Measurements from ENCODE around the gene TNIK. TPM values are rescaled to one million over a fixed set of nuclear protein-coding genes. Genes with fewer than 3 reads are reported as not detected.
A peak's percentile ranks its signal among the peaks of the same experiment; 100 is the strongest.

Gene TNIK
- 19.4 and 26.8 TPM in 2 replicates for polyA plus RNA-seq (2012; rRNA removed)
- polyA plus RNA-seq (2012; cell fraction: cytosol; rRNA removed) = 19.5 and 21.3 TPM in 2 replicates
- polyA plus RNA-seq (2012; cell fraction: nucleus; rRNA removed) = 29.9 and 67.9 TPM in 2 replicates

DNA sequence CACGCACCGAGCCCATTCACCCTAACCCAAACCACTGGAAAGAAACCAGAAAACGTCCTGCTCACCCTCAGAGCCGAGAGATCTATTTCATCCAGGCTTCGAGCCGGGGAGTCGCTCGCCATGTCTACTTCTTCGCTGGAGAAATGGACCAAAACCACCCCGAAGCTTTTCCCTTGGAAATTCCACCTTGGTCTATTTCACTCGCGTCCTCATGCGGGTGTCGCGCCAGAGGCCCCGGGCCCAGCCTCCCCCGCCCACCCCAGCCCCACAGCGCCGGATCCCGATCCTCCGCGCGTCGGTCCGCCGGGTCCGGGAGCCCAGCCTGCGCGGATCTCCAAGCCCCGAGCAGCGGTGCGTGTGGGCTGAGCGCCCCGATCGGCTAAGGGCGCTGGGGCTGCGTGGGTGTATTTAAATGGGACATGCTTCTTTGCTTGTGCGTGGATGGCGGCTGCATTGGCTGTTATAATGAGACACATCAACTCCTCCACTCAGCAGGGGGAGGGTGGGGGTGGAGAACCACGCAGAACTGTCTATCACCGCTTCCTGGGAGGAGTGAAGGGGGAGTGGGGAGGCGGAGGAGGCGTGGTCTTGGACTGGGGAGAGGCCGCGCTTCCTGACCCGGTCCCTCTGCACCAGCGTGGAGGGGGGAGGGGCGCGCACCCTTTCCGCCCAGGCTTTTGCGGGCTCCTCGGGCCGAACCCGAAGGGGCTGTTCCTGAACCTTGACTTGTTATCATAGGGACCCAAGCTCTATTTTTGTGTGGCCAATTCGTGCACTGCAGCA, at the start of gene TNIK:
Gene TNIK (minus strand): TSS at position 464 of the 783 bp plus-strand sequence. CDS start 342 bp downstream, at position 122.
- peak within 1 kb of the TSS; percentile 50 for H2AFZ ChIP-seq (ENCODE audit: low read depth)
- H3K36me3 ChIP-seq (replicated peaks in 1 of 2; ENCODE audit: control insufficient read depth in 1 of 2, insufficient read depth in 2 of 2, low read length in 1 of 2) = no peaks in the 10 kb centered on the region
- DNase-seq = peak; percentile 92
- ChIA-PET CTCF (interaction anchor here (0.7 to 2.1 kb wide), 13 partner anchors 8 to 498 kb away, joined by 3 to 9 read pairs (median 4); no protein-coding TSS in a partner anchor), POLR2A (interaction anchor here (0.6 kb wide), 1 partner anchor 312 kb away, joined by 3 read pairs; no protein-coding TSS in a partner anchor)
- peak within 1 kb of the TSS; percentile 73 to 85 for H3K27ac ChIP-seq (ENCODE audit: low read depth in 2 of 2, low read length in 1 of 2)
- TF ChIP-seq NFIC (IDR thresholded peaks at IDR 0.05; ENCODE audit: borderline replicate concordance) (no peak), MXI1 (IDR thresholded peaks at IDR 0.05; ENCODE audit: low read depth, low read length) (peak; percentile 72; the same call in 1 of the 2 replicates), POLR2AphosphoS5 (IDR thresholded peaks at IDR 0.05; ENCODE audit: low read depth, low read length) (peak; percentile 57), GABPA (IDR thresholded peaks at IDR 0.05; ENCODE audit: low read depth) (no peak; the same call in 1 of the 2 replicates), CHD2 (IDR thresholded peaks at IDR 0.05; ENCODE audit: low read length, partially characterized antibody) (peak; percentile 67), TCF12 (IDR thresholded peaks at IDR 0.05) (no peak; the same call in 1 of the 2 replicates), RFX5 (IDR thresholded peaks at IDR 0.05; ENCODE audit: low read length) (no peak), SMC3 (IDR thresholded peaks at IDR 0.05; ENCODE audit: low read depth, low read length) (no peak), TAF1 (IDR thresholded peaks at IDR 0.05; ENCODE audit: borderline replicate concordance, low read depth, low read length) (peak; percentile 43; the same call in 1 of the 2 replicates), EP300 (IDR thresholded peaks at IDR 0.05; ENCODE audit: borderline replicate concordance in 1 of 2, low read depth in 1 of 2, low read length in 1 of 2) (0 out of 4 replicates have a peak, but pooled peaks of 1 of the 2 experiments have one; percentile 6), SIN3A (IDR thresholded peaks at IDR 0.05; ENCODE audit: borderline replicate concordance, low read depth, low read length) (peak; percentile 61; the same call in 1 of the 2 replicates), CTCF (IDR thresholded peaks at IDR 0.05) (peak; percentile 45; the same call in 1 of the 2 replicates), MEF2A (IDR thresholded peaks at IDR 0.05; ENCODE audit: borderline replicate concordance, low read depth) (no peak), RXRA (IDR thresholded peaks at IDR 0.05; ENCODE audit: borderline replicate concordance, low read depth) (0 out of 2 replicates have a peak, but pooled peaks have one; percentile 4), ELF1 (IDR thresholded peaks at IDR 0.05) (peak; percentile 55; the same call in 1 of the 2 replicates), ZBTB33 (IDR thresholded peaks at IDR 0.05; ENCODE audit: borderline replicate concordance, low read depth) (no peak)
- TF ChIP-seq, protein P1, sequence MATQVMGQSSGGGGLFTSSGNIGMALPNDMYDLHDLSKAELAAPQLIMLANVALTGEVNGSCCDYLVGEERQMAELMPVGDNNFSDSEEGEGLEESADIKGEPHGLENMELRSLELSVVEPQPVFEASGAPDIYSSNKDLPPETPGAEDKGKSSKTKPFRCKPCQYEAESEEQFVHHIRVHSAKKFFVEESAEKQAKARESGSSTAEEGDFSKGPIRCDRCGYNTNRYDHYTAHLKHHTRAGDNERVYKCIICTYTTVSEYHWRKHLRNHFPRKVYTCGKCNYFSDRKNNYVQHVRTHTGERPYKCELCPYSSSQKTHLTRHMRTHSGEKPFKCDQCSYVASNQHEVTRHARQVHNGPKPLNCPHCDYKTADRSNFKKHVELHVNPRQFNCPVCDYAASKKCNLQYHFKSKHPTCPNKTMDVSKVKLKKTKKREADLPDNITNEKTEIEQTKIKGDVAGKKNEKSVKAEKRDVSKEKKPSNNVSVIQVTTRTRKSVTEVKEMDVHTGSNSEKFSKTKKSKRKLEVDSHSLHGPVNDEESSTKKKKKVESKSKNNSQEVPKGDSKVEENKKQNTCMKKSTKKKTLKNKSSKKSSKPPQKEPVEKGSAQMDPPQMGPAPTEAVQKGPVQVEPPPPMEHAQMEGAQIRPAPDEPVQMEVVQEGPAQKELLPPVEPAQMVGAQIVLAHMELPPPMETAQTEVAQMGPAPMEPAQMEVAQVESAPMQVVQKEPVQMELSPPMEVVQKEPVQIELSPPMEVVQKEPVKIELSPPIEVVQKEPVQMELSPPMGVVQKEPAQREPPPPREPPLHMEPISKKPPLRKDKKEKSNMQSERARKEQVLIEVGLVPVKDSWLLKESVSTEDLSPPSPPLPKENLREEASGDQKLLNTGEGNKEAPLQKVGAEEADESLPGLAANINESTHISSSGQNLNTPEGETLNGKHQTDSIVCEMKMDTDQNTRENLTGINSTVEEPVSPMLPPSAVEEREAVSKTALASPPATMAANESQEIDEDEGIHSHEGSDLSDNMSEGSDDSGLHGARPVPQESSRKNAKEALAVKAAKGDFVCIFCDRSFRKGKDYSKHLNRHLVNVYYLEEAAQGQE (IDR thresholded peaks at IDR 0.05; ENCODE audit: low read depth, low read length) = peak; percentile 41; the same call in 1 of the 2 replicates
- TF ChIP-seq, protein P2, sequence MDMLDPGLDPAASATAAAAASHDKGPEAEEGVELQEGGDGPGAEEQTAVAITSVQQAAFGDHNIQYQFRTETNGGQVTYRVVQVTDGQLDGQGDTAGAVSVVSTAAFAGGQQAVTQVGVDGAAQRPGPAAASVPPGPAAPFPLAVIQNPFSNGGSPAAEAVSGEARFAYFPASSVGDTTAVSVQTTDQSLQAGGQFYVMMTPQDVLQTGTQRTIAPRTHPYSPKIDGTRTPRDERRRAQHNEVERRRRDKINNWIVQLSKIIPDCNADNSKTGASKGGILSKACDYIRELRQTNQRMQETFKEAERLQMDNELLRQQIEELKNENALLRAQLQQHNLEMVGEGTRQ (IDR thresholded peaks at IDR 0.05; ENCODE audit: borderline replicate concordance, low read depth, low read length) = no peak
- TF ChIP-seq, protein P3, sequence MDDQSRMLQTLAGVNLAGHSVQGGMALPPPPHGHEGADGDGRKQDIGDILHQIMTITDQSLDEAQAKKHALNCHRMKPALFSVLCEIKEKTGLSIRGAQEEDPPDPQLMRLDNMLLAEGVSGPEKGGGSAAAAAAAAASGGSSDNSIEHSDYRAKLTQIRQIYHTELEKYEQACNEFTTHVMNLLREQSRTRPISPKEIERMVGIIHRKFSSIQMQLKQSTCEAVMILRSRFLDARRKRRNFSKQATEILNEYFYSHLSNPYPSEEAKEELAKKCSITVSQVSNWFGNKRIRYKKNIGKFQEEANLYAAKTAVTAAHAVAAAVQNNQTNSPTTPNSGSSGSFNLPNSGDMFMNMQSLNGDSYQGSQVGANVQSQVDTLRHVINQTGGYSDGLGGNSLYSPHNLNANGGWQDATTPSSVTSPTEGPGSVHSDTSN (IDR thresholded peaks at IDR 0.05) = peak; percentile 93
- TF ChIP-seq, protein P4, sequence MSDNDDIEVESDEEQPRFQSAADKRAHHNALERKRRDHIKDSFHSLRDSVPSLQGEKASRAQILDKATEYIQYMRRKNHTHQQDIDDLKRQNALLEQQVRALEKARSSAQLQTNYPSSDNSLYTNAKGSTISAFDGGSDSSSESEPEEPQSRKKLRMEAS (IDR thresholded peaks at IDR 0.05; ENCODE audit: low read depth) = peak; percentile 80
- H3K79me2 ChIP-seq (ENCODE audit: insufficient read depth) = peaks cover 60% of the 10 kb centered on the region
- peaks cover 0 to 5% of the 10 kb centered on the region in 2 experiments; a peak in 1 of 4 replicates for H3K4me1 ChIP-seq (ENCODE audit: control insufficient read depth in 1 of 2, insufficient read depth in 2 of 2, low read depth in 1 of 2, low read length in 1 of 2)
- under 1% methylated on average over 28 of the region's 55 CpGs for WGBS (ENCODE audit: low lambda C conversion rate)
- H4K20me1 ChIP-seq (ENCODE audit: insufficient read depth) = peaks cover 13% of the 10 kb centered on the region
- H3K4me2 ChIP-seq = peak within 1 kb of the TSS; percentile 82
- H3K4me3 ChIP-seq (ENCODE audit: low read depth in 2 of 2, low read length in 1 of 2) = peak within 1 kb of the TSS; percentile 80 to 93
- H3K9me3 ChIP-seq = no peaks in the 10 kb centered on the region
- no peaks in the 10 kb centered on the region for H3K9me2 ChIP-seq
- H3F3A ChIP-seq (replicated peaks; ENCODE audit: insufficient read depth) = no peaks in the 10 kb centered on the region
- H3K9ac ChIP-seq = peak within 1 kb of the TSS; percentile 73
- H3K27me3 ChIP-seq (ENCODE audit: insufficient read depth) = no peaks in the 10 kb centered on the region
